IMR-90 (cell line): ENCODE measurements around the gene IDH3G. TPM values are rescaled to one million over a fixed set of nuclear protein-coding genes. Genes with fewer than 3 reads are reported as not detected.

ENCODE experiments used
- ATAC-seq: fragments of 200-7000 bp; cut with Tn5 transposase; 2 replicates; pipeline ENCODE4 v1.9.1; 2020; ENCODE audit warnings: low read depth, mild to moderate bottlenecking, moderate library complexity
- BruUV-seq: library from RNA; stranded (reverse); fragments of 400-500 nt; replicated peaks from 2 replicates; lab custom pipeline; 2021; lab: Mats Ljungman, UMichigan
- CTCF ChIA-PET: fragments of 300-600 bp; formaldehyde crosslinking; extraction: SDS; loops from one replicate; lab custom pipeline; 2021; ENCODE audit warnings: antibody characterized with exemption; lab: Yijun Ruan, JAX
- POLR2A ChIA-PET: fragments of 300-600 bp; sonication (Branson Sonifier 250); formaldehyde crosslinking; loops from one replicate; lab custom pipeline; 2022; ENCODE audit warnings: antibody characterized with exemption; ENCODE audit not compliant: unreplicated experiment; lab: Charles Lee
- DNase-seq: peaks from one replicate; pipeline ENCODE4 v3.0.0; 2013
- H2AFZ ChIP-seq: replicated peaks from 2 replicates; pipeline ENCODE3; 2013; ENCODE audit warnings: low read length, mild to moderate bottlenecking; ENCODE audit not compliant: poor library complexity
- H2AK5ac ChIP-seq: 2 replicates; pipeline ENCODE4 v1.6.1; 2013; ENCODE audit warnings: low read depth, low read length, inconsistent platforms
- H2AK9ac ChIP-seq: replicated peaks from 2 replicates; pipeline ENCODE3; 2013; ENCODE audit warnings: mild to moderate bottlenecking, low read depth, low read length, moderate library complexity; ENCODE audit not compliant: poor library complexity
- H2BK120ac ChIP-seq: 2 replicates; pipeline ENCODE4 v1.6.1; 2013; ENCODE audit warnings: low read depth, low read length, inconsistent platforms
- H2BK15ac ChIP-seq: 3 replicates; pipeline ENCODE4 v1.6.1; 2013; ENCODE audit warnings: low read depth, low read length, inconsistent platforms
- H2BK20ac ChIP-seq: 2 replicates; pipeline ENCODE4 v1.6.1; 2013; ENCODE audit warnings: low read depth, mild to moderate bottlenecking, inconsistent platforms, low read length, moderate library complexity
- H2BK5ac ChIP-seq: 2 replicates; pipeline ENCODE4 v1.6.1; 2013; ENCODE audit warnings: mild to moderate bottlenecking, low read depth, low read length, inconsistent platforms; ENCODE audit not compliant: poor library complexity, severe bottlenecking
- H3K14ac ChIP-seq: replicated peaks from 2 replicates; pipeline ENCODE4 v1.6.1; 2013; ENCODE audit warnings: low read depth, low read length, inconsistent platforms
- H3K18ac ChIP-seq: 2 replicates; pipeline ENCODE4 v1.6.1; 2013; ENCODE audit warnings: low read depth, low read length, control low read depth
- H3K23ac ChIP-seq: 2 replicates; pipeline ENCODE4 v1.6.1; 2013; ENCODE audit warnings: low read depth, low read length, inconsistent platforms
- H3K27ac ChIP-seq: 2 replicates; pipeline ENCODE4 v1.5.1; 2013; ENCODE audit warnings: mild to moderate bottlenecking, control low read depth, low read length; ENCODE audit not compliant: insufficient read depth
- H3K27me3 ChIP-seq: 2 replicates; pipeline ENCODE4 v1.6.1; 2013; ENCODE audit warnings: low read length; ENCODE audit not compliant: control insufficient read depth, insufficient read depth
- H3K36me3 ChIP-seq: 2 replicates; pipeline ENCODE4 v1.6.1; 2013; ENCODE audit warnings: low read length, mixed read lengths; ENCODE audit not compliant: control insufficient read depth, insufficient read depth
- H3K4ac ChIP-seq: 2 replicates; pipeline ENCODE4 v1.6.1; 2013; ENCODE audit warnings: low read depth, low read length, inconsistent platforms
- H3K4me1 ChIP-seq: 2 replicates; pipeline ENCODE4 v1.6.1; 2013; ENCODE audit warnings: low read length, mixed read lengths; ENCODE audit not compliant: control insufficient read depth, insufficient read depth
- H3K4me2 ChIP-seq: 2 replicates; pipeline ENCODE4 v1.6.1; 2013; ENCODE audit warnings: low read depth, mild to moderate bottlenecking, control low read depth, low read length, moderate library complexity
- H3K4me3 ChIP-seq: 2 replicates; pipeline ENCODE4 v1.5.1; 2013; ENCODE audit warnings: low read depth, mild to moderate bottlenecking, control low read depth, low read length, moderate library complexity; ENCODE audit not compliant: insufficient read depth
- H3K56ac ChIP-seq: 2 replicates; pipeline ENCODE4 v1.6.1; 2013; ENCODE audit warnings: low read length, inconsistent platforms; ENCODE audit not compliant: insufficient read depth; ENCODE audit errors: extremely low read depth
- H3K79me1 ChIP-seq, 2 experiments: 2 replicates each; pipeline ENCODE4 v1.6.1; 2013; ENCODE audit warnings: low read length in 2 of 2, inconsistent platforms in 1 of 2, low read depth in 1 of 2
- H3K9ac ChIP-seq: 2 replicates; pipeline ENCODE4 v1.6.1; 2013; ENCODE audit warnings: low read depth, low read length, control low read depth
- H3K9me1 ChIP-seq: 2 replicates; pipeline ENCODE4 v1.6.1; 2013; ENCODE audit warnings: low read length, inconsistent platforms; ENCODE audit not compliant: insufficient read depth
- H3K9me3 ChIP-seq: 2 replicates; pipeline ENCODE4 v1.6.1; 2013; ENCODE audit warnings: low read length; ENCODE audit not compliant: control insufficient read depth, insufficient read depth
- H4K20me1 ChIP-seq: 2 replicates; pipeline ENCODE4 v1.6.1; 2013; ENCODE audit warnings: low read length, inconsistent platforms; ENCODE audit not compliant: insufficient read depth
- H4K5ac ChIP-seq: 2 replicates; pipeline ENCODE4 v1.6.1; 2013; ENCODE audit warnings: mild to moderate bottlenecking, low read depth, low read length, control low read depth
- H4K8ac ChIP-seq, 2 experiments: 2 replicates each; pipeline ENCODE4 v1.6.1; 2013; ENCODE audit warnings: low read depth in 2 of 2, low read length in 2 of 2, control low read depth in 1 of 2, inconsistent platforms in 1 of 2
- H4K91ac ChIP-seq: 2 replicates; pipeline ENCODE4 v1.6.1; 2013; ENCODE audit warnings: low read depth, low read length, inconsistent platforms; ENCODE audit not compliant: insufficient read depth
- BHLHE40 ChIP-seq: fragments of 150-350 bp; IDR thresholded peaks from 2 replicates; pipeline ENCODE4 v1.6.1; 2016; ENCODE audit warnings: mild to moderate bottlenecking, low read depth, low read length
- CHD1 ChIP-seq: IDR thresholded peaks from 2 replicates; pipeline ENCODE4 v1.6.1; 2012; ENCODE audit warnings: low read depth, low read length, improper control_type of control experiment
- MAFK ChIP-seq: IDR thresholded peaks from 2 replicates; pipeline ENCODE4 v1.6.1; 2012; ENCODE audit warnings: low read depth, low read length, improper control_type of control experiment
- MXI1 ChIP-seq: IDR thresholded peaks from 2 replicates; pipeline ENCODE4 v1.6.1; 2012; ENCODE audit warnings: low read depth, mild to moderate bottlenecking, low read length, moderate library complexity, borderline replicate concordance
- WGBS, 2 experiments: methylation state at CpG; one replicate each; pipeline versions ENCODE4 v1.1.5 to v1.1.7; 2013; ENCODE audit warnings: missing lambda C conversion rate in 2 of 2; ENCODE audit not compliant: insufficient read length in 1 of 2; ENCODE audit errors: extremely low coverage in 2 of 2; 5-methylcytosine and 5-hydroxymethylcytosine counted together
- dilution Hi-C: fragments of 300-500 bp; cut with HindIII; formaldehyde crosslinking; loops from one replicate; pipeline ENCODE4 v1.14.3; 2018; ENCODE audit warnings: low sequenced_read_pairs; ENCODE audit not compliant: unreplicated experiment
- in situ Hi-C: fragments of 300-500 bp; cut with MboI; formaldehyde crosslinking; loops from 3 replicates; pipeline ENCODE4 v1.14.3; 2019; ENCODE audit warnings: low sequenced_read_pairs, inconsistent platforms, mixed read lengths
- intact Hi-C: fragments of 100-400 bp; cut with micrococcal nuclease; formaldehyde crosslinking; loops from 2 replicates; pipeline ENCODE4 v1.10.0; 2022
- polyA plus RNA-seq, 3 experiments: library from polyadenylated mRNA; depleted of rRNA; stranded (reverse); fragments of >200 nt; gene quantifications; 2 replicates each; pipeline ENCODE4 v1.2.3, GENCODE V29; 2012; ENCODE audit warnings: low replicate concordance in 1 of 3
- total RNA-seq: library from RNA; depleted of rRNA; stranded (reverse); fragments of >200 nt; gene quantifications from 2 replicates; pipeline ENCODE4 v1.2.3, GENCODE V29; 2012

IDH3G gene
- total and polyA plus RNA-seq, 2 of the 4 experiments (the other 2 are of a cell fraction): 79.4 to 85.7 TPM

GRCh38 chrX:153768311-153769157 lies 25.6 kb downstream of the IDH3G start:
- CTCF ChIA-PET: no interaction called here
- BruUV-seq: no TSS peak
- no peaks in the 10 kb centered on the region; the same call in 1 of the 2 replicates for H3K36me3 ChIP-seq

More at GRCh38 chrX:153768311-153769157, 25.6 kb downstream of the IDH3G start:
- intact Hi-C loops (no loop called here), in situ Hi-C loops (loop anchor here (10.0 kb wide), 1 partner anchor 196 kb away; no protein-coding TSS in a partner anchor), dilution Hi-C loops (no loop called here)
- POLR2A ChIA-PET: no interaction called here
- Histone ChIP-seq H3K23ac (no peak overlapping the region), H3K27ac (no peak overlapping the region), H3K27me3 (no peaks in the 10 kb centered on the region), H3K4me1 (peaks cover 17% of the 10 kb centered on the region), H2BK15ac (no peak overlapping the region), H2AFZ (no peak overlapping the region), H3K14ac (no peak overlapping the region), H4K20me1 (no peaks in the 10 kb centered on the region; the same call in 1 of the 2 replicates), H3K79me1 (peaks cover 0 to 17% of the 10 kb centered on the region in 2 experiments; a peak in 2 of 4 replicates), H3K9ac (no peak overlapping the region), H4K5ac (no peak overlapping the region), H3K56ac (no peak overlapping the region), H2AK5ac (no peak overlapping the region), H2BK20ac (no peak overlapping the region), H4K91ac (no peak overlapping the region), H3K4ac (no peak overlapping the region), H3K18ac (no peak overlapping the region), H3K4me3 (no peak overlapping the region), H3K9me3 (no peaks in the 10 kb centered on the region; the same call in 1 of the 2 replicates), H3K4me2 (no peak overlapping the region), H3K9me1 (no peaks in the 10 kb centered on the region), H4K8ac (no peak overlapping the region), H2BK5ac (no peak overlapping the region), H2BK120ac (no peak overlapping the region), H2AK9ac (peak overlapping the region; percentile 16)
- TF ChIP-seq MAFK (no peak), CHD1 (no peak), MXI1 (no peak), BHLHE40 (no peak)
- DNase-seq (no peak), ATAC-seq (no peak)
- WGBS, 2 experiments: 81% methylated on average over 8 of the region's 22 CpGs; no CpG with 5 or more reads in 1 of the 2 experiments
